Activated naive CD8-positive, alpha-beta T cell treated with anti-CD3 and anti-CD28 coated beads for 36 hours (primary cell): ENCODE measurements around the gene MGAT5. TPM values are rescaled to one million over a fixed set of nuclear protein-coding genes. Genes with fewer than 3 reads are reported as not detected.
"Not testable (repeated sequence)": the region's sequence is repeated elsewhere in the genome, so short reads cannot be mapped to it uniquely, and the experiment has no call there.

ENCODE experiments used
- DNase-seq: peaks from one replicate; pipeline ENCODE4 v3.0.0; 2021
- H3K27ac Mint-ChIP-seq: one replicate; pipeline ENCODE4 v1.8.0; 2022; ENCODE audit warnings: mild to moderate bottlenecking, moderate library complexity, mixed read lengths
- H3K27me3 Mint-ChIP-seq: one replicate; pipeline ENCODE4 v1.8.0; 2022; ENCODE audit warnings: mild to moderate bottlenecking, mixed read lengths
- H3K36me3 Mint-ChIP-seq: one replicate; pipeline ENCODE4 v1.8.0; 2021; ENCODE audit warnings: mild to moderate bottlenecking, mixed read lengths
- H3K4me1 Mint-ChIP-seq: one replicate; pipeline ENCODE4 v1.8.0; 2021; ENCODE audit warnings: mixed read lengths
- H3K4me3 Mint-ChIP-seq: one replicate; pipeline ENCODE4 v1.8.0; 2022; ENCODE audit warnings: mild to moderate bottlenecking, moderate library complexity, mixed read lengths
- H3K9me3 Mint-ChIP-seq: one replicate; pipeline ENCODE4 v1.8.0; 2022; ENCODE audit warnings: mixed read lengths
- total RNA-seq, 2 experiments: library from RNA; stranded (reverse); gene quantifications; one replicate each; pipeline ENCODE4 v1.2.3, GENCODE V29; 2021

The MGAT5 gene
- total RNA-seq, 2 experiments from 2014 or later, result 34.0 to 34.5 TPM

- no peaks in the 10 kb centered on the region for H3K4me1 Mint-ChIP-seq
- no peak overlapping the region for H3K27ac Mint-ChIP-seq
Observed at GRCh38 chr2:134461511-134461910, 207.6 kb downstream of the MGAT5 start.

DNA sequence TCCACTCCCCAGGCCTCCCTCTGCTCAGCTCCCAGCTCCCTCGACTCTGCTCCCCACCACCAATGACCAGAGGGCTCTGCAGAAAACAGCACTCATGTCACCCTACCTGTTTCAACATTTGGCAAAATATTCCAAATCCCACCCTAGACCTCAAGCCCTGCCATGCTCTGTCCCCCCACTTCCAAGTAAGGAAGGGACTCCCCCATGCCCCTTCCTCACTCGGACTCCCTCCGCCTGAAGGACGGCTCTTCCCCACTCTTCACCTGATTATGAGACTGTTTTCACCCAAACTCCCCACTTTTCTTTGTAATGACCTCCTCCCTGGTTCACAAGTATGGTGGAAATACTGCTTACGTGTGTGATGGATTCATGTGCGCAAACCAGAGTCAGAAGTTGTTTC, 208.4 kb downstream of the MGAT5 start:
- H3K36me3 Mint-ChIP-seq, result no peaks in the 10 kb centered on the region
- DNase-seq, result no peak
- no peak overlapping the region for H3K4me3 Mint-ChIP-seq
- H3K9me3 Mint-ChIP-seq, result no peaks in the 10 kb centered on the region
- no peak overlapping the region for H3K27ac Mint-ChIP-seq
- no peaks in the 10 kb centered on the region for H3K4me1 Mint-ChIP-seq
- H3K27me3 Mint-ChIP-seq, result no peaks in the 10 kb centered on the region

More at GRCh38 chr2:134461511-134461910, 207.6 kb downstream of the MGAT5 start:
- Mint-ChIP-seq H3K4me3 (no peak overlapping the region), H3K36me3 (no peaks in the 10 kb centered on the region), H3K9me3 (no peaks in the 10 kb centered on the region), H3K27me3 (no peaks in the 10 kb centered on the region)
- no peak for DNase-seq

DNA sequence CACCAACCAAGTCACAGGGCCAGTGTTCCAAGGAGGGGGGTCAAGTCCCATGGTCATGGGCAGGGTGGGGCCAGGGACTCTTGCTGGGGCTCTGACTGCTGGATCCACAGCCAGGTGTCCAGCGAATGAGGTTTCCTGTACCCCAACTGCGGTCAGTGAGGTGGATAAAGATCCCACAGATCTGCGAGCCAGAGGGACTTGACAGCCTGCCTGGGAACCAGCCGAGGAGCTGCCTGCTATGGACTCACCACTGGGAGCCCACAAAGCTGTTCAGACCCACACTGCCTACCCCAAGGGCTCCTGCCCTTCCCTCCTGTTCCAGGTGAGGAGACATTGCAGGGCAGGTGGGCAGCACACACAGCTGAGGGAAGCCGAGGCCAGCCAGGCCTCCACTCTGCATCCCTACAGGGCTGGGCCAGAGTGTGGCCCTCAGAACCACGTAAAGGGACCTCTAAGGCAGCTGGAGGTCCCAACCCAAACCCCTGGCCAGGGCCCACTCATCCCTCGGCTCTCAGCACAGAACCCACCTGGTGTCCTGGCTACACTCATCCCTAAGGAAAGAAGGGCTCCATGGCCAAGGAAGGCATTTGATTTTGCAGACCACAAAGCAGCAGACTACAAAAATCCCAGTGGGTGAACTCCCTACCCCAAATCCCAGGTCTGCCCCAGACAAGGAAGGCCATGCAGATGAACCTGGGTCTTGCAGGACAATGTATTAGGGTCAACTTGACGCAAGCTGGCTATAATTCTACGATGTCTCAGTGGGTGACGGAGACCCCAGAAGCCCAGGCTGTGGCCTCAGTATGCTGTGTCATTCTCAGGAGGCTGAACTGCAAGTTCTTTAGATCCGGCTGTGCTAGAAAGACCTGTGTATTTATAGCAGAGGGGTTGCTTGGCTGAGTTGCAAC, 209.2 kb downstream of the MGAT5 start:
- no peaks in the 10 kb centered on the region for H3K27me3 Mint-ChIP-seq
- H3K27ac Mint-ChIP-seq, result no peak overlapping the region
- no peaks in the 10 kb centered on the region for H3K36me3 Mint-ChIP-seq
- DNase-seq, result no peak
- H3K4me1 Mint-ChIP-seq, result no peaks in the 10 kb centered on the region
- H3K4me3 Mint-ChIP-seq, result no peak overlapping the region
- H3K9me3 Mint-ChIP-seq, result no peaks in the 10 kb centered on the region

DNA sequence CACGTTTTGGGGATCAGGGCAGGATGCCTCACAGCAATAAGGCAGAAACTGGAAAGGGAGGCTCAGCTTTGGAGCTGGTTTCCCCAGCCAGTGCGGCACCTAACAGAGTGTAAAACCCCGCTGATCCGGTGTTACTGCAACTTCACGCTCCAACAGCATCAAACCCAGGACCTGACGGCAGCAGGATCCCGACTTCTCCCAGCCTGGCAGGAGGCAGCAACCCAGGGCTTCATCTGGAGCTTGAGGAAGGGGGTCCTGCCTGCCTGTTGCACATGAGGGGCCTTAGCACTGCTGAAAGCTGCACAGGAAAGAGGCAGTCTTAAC, 209.8 kb downstream of the MGAT5 start:
- Mint-ChIP-seq H3K4me1 (no peaks in the 10 kb centered on the region), H3K27ac (no peak overlapping the region), H3K27me3 (no peaks in the 10 kb centered on the region), H3K4me3 (no peak overlapping the region), H3K9me3 (no peaks in the 10 kb centered on the region), H3K36me3 (no peaks in the 10 kb centered on the region)
- no peak for DNase-seq

DNA sequence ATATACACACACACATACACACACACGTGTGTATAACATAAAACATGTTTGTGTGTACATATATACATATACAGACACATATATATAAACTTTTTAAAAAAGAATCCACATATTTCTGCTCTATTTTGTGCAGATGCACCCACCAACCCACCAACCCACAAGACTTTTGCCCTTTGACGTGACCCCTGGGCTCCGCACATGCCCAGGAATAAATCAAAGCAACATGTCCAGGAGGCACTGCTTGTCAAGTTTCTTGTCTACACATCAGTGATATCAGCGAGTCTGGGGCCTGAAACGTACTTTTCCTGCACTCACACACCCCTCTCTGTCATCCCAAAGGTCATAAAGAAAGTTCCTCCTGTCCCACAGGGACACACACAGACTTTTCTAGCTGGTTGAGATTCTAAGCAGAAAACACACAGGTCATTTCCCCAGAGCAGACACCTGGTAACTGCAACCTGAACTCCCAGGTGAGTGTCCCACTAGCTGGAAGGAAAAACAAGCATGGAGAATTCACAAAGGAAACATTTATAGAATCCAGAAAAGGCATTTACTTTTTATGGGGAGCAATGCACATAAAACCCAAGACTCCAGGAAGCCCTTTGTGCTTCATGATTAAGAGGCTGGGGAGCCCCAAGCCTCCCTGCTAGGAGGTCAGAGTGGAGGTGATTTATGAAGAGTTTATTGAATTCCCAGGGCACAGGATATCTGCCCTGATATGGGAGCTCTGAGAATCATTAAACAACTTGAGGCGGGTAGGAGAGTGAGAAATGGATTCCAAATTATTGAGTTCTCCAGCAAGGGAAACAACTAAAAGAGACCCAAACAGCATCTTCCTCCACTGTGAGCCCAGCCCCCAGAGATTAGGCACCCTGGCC, 211.6 kb downstream of the MGAT5 start:
- H3K9me3 Mint-ChIP-seq, result no peaks in the 10 kb centered on the region
- H3K27me3 Mint-ChIP-seq, result no peaks in the 10 kb centered on the region
- H3K4me3 Mint-ChIP-seq, result no peak overlapping the region
- no peaks in the 10 kb centered on the region for H3K4me1 Mint-ChIP-seq
- H3K27ac Mint-ChIP-seq, result no peak overlapping the region
- no peak for DNase-seq
- H3K36me3 Mint-ChIP-seq, result no peaks in the 10 kb centered on the region

DNA sequence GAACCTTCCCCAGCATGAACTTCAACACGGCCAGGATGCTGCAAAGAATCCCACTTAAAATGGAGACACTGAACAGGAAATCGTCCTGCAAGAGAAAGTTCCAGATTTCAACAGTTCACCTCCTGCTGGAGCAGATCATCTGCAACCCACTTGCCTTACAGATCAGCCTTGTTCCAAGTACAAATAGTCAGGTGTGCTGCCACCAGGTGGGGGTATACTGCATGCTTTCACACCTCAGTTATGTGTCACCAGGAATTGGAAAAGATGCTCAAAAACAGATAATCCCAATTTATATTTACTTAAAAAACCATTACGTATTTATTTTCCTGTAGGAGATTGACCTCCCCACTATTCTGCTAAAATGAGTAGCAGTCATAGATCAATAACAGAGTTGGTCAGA, 212.3 kb downstream of the MGAT5 start:
- Mint-ChIP-seq H3K27ac (no peak overlapping the region), H3K27me3 (no peaks in the 10 kb centered on the region), H3K4me1 (no peaks in the 10 kb centered on the region), H3K4me3 (no peak overlapping the region), H3K9me3 (no peaks in the 10 kb centered on the region), H3K36me3 (no peaks in the 10 kb centered on the region)
- no peak for DNase-seq

- Mint-ChIP-seq H3K4me1 (no peaks in the 10 kb centered on the region), H3K4me3 (no peak overlapping the region), H3K27ac (no peak overlapping the region), H3K36me3 (no peaks in the 10 kb centered on the region), H3K9me3 (peaks cover 4% of the 10 kb centered on the region), H3K27me3 (no peaks in the 10 kb centered on the region)
- no peak for DNase-seq
Observed at GRCh38 chr2:134468164-134468563, 214.3 kb downstream of the MGAT5 start.

GRCh38 chr2:134468776-134469175, 214.9 kb downstream of the MGAT5 start:
- Mint-ChIP-seq H3K27me3 (no peaks in the 10 kb centered on the region), H3K4me3 (no peak overlapping the region), H3K4me1 (no peaks in the 10 kb centered on the region), H3K36me3 (peaks cover 3% of the 10 kb centered on the region), H3K9me3 (peaks cover 10% of the 10 kb centered on the region), H3K27ac (no peak overlapping the region)
- no peak for DNase-seq

DNA sequence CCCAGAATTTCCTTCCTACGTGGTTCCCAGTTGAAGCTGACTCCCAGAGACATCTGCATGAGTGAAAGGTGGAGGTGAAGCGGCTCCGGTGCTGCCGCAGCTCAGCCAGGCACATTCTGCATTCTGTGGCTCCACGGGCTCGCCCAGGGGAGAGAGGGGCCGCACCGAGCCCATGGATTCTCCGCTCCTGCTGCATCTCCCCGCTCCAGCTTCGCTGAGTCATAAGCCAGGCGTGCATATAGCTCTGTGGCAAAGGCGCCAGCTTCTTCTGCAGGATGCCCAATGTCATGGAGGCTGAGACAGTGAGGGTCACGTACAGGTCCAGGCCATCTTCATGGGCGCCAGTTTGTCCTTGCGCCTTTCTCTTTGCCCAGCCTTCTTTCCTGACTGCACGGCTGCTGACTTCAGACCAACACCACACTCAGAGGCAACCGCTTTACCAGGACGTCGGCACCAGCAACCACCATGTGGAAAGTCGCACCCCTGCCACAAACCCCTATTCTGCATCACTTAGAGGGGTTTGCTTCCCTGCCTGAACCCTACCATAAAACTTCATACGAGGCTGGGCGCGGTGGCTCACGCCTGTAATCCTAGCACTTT, 215.7 kb downstream of the MGAT5 start:
- DNase-seq, result no peak
- H3K9me3 Mint-ChIP-seq, result peaks cover 12% of the 10 kb centered on the region
- H3K27ac Mint-ChIP-seq, result no peak overlapping the region
- no peaks in the 10 kb centered on the region for H3K4me1 Mint-ChIP-seq
- no peaks in the 10 kb centered on the region for H3K27me3 Mint-ChIP-seq
- no peak overlapping the region for H3K4me3 Mint-ChIP-seq
- H3K36me3 Mint-ChIP-seq, result peaks cover 3% of the 10 kb centered on the region

- Mint-ChIP-seq H3K4me3 (no peak overlapping the region), H3K4me1 (no peaks in the 10 kb centered on the region), H3K36me3 (peaks cover 3% of the 10 kb centered on the region), H3K9me3 (peaks cover 12% of the 10 kb centered on the region), H3K27me3 (no peaks in the 10 kb centered on the region), H3K27ac (no peak overlapping the region)
- DNase-seq, result no peak
Observed at GRCh38 chr2:134470561-134471168, 216.8 kb downstream of the MGAT5 start.

GRCh38 chr2:134476982-134477381, 223.1 kb downstream of the MGAT5 start:
- H3K27me3 Mint-ChIP-seq, H3K4me3 Mint-ChIP-seq, H3K36me3 Mint-ChIP-seq, H3K4me1 Mint-ChIP-seq, DNase-seq, H3K27ac Mint-ChIP-seq: not testable (repeated sequence)
- peaks cover 11% of the 10 kb centered on the region for H3K9me3 Mint-ChIP-seq

DNA sequence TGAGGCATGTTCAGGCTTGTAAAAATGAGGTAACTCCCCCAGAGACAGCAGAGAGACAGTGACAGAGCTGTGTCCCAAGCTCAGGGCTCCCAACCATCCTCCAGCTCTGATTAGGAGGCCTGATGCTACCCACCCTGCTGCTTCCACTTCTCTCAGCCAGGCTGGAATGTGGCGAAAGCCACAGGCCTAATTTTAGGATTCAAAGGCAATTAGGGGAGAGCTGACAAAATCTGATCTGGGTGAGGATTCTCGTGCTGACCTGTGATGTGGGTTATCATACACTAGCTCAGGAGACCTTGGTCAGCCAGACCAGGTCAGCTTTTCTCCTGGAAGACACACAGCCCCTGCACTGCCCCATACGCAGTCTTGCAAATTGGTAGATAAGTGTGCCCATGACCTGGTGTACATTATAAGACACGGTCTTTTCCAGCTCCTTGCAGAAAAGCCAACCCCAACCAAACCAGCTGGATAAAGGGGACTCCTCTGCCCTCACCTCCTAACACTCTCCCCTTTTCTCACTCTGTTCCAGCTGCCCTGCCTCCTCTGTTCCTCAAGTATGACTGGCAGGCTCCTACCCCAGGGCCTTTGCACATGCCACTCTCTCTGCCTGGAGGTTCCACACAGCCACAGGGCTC, 225.9 kb downstream of the MGAT5 start:
- no peaks in the 10 kb centered on the region for H3K4me1 Mint-ChIP-seq
- no peaks in the 10 kb centered on the region for H3K36me3 Mint-ChIP-seq
- H3K27me3 Mint-ChIP-seq, result peaks cover 4% of the 10 kb centered on the region
- H3K27ac Mint-ChIP-seq, result no peak overlapping the region
- no peak overlapping the region for H3K4me3 Mint-ChIP-seq
- no peaks in the 10 kb centered on the region for H3K9me3 Mint-ChIP-seq
- DNase-seq, result no peak

- H3K27ac Mint-ChIP-seq, result no peak overlapping the region
- peaks cover 4% of the 10 kb centered on the region for H3K27me3 Mint-ChIP-seq
- no peak overlapping the region for H3K4me3 Mint-ChIP-seq
- no peaks in the 10 kb centered on the region for H3K9me3 Mint-ChIP-seq
- no peak for DNase-seq
- H3K4me1 Mint-ChIP-seq, result no peaks in the 10 kb centered on the region
- no peaks in the 10 kb centered on the region for H3K36me3 Mint-ChIP-seq
Observed at GRCh38 chr2:134482131-134482723, 228.4 kb downstream of the MGAT5 start.

DNA sequence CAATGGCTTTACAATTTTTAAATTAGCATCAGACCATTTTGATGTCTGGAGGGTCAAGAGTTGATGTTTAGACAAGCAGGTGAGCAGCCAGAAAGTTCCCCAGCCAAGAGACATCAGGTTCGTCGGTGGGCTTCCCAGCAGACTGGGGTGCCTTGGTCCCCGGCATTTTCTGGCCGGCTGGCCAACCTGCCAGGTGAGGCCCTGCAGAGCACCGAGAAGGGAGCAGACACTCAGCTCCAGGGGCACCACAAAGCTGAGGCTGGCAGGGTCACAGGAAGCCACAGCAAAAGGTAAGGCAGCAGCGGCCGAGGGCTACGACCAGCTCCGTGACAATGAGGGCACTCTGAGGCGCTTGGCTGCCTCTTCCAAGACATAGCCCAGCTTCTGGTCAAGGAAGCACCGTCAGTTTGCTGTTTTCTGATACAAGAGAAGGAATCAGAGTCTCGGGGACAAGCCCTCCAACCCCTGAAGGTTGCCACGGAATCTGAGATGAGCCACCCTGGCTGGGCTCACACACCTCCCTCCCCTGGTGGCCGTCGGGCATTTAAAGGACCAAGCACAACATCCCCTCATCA, 229.0 kb downstream of the MGAT5 start:
- no peaks in the 10 kb centered on the region for H3K9me3 Mint-ChIP-seq
- H3K4me1 Mint-ChIP-seq, result no peaks in the 10 kb centered on the region
- H3K36me3 Mint-ChIP-seq, result no peaks in the 10 kb centered on the region
- no peak overlapping the region for H3K4me3 Mint-ChIP-seq
- H3K27me3 Mint-ChIP-seq, result peaks cover 4% of the 10 kb centered on the region
- no peak overlapping the region for H3K27ac Mint-ChIP-seq
- no peak for DNase-seq
